VCaP (cell line): ENCODE measurements around the gene ERICH3.

Source experiments
- H3K27ac ChIP-seq: fragments of 450-650 bp; 2 replicates; pipeline ENCODE4 v1.5.1; 2017
- TF ChIP-seq, protein P1 (sequence below): fragments of 450-650 bp; conservative IDR thresholded peaks from 2 replicates; pipeline ENCODE4 v1.5.1; 2017; ENCODE audit warnings: mild to moderate bottlenecking, moderate library complexity

Gene ERICH3

DNA sequence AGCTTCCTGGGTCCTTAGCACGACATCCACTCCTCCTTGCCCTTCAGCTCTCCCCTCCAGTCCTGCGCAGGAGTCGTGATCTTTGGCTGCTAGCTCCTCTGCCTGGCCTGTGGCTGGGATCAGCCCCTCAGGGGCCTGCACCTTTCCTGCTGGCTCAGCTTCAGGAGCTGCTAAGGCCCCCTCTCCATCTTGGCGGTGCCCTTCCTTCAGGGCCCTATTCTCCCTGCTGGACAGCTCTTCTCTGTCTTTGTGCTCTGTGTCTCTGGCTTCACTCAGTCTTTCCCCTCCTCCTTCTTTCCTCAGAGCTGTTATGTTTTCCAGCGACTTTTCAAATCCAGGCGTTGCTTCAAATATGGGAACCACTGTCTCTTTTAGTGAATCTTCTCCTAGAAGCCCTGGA, 101.7 kb downstream of the ERICH3 start:
- TF ChIP-seq, protein P1, sequence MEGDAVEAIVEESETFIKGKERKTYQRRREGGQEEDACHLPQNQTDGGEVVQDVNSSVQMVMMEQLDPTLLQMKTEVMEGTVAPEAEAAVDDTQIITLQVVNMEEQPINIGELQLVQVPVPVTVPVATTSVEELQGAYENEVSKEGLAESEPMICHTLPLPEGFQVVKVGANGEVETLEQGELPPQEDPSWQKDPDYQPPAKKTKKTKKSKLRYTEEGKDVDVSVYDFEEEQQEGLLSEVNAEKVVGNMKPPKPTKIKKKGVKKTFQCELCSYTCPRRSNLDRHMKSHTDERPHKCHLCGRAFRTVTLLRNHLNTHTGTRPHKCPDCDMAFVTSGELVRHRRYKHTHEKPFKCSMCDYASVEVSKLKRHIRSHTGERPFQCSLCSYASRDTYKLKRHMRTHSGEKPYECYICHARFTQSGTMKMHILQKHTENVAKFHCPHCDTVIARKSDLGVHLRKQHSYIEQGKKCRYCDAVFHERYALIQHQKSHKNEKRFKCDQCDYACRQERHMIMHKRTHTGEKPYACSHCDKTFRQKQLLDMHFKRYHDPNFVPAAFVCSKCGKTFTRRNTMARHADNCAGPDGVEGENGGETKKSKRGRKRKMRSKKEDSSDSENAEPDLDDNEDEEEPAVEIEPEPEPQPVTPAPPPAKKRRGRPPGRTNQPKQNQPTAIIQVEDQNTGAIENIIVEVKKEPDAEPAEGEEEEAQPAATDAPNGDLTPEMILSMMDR, result no peak
- H3K27ac ChIP-seq, result no peak overlapping the region

DNA sequence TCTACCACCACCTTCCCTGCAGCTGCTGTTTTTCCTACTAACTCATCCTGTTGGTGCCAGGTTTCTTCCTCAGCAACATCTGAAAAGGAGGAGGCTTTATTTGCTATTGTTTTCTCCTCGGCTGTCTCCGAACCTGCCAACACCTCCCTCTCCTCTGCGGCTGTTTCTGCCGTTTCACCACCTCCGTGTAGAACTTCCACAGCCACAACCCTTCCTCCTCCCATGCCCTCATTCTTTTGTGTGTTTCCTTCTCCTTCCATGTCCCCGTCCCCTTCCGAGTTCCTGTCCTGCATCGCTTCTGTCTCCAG, 102.1 kb downstream of the ERICH3 start:
- H3K27ac ChIP-seq, result no peak overlapping the region
- TF ChIP-seq, protein P1, result no peak

DNA sequence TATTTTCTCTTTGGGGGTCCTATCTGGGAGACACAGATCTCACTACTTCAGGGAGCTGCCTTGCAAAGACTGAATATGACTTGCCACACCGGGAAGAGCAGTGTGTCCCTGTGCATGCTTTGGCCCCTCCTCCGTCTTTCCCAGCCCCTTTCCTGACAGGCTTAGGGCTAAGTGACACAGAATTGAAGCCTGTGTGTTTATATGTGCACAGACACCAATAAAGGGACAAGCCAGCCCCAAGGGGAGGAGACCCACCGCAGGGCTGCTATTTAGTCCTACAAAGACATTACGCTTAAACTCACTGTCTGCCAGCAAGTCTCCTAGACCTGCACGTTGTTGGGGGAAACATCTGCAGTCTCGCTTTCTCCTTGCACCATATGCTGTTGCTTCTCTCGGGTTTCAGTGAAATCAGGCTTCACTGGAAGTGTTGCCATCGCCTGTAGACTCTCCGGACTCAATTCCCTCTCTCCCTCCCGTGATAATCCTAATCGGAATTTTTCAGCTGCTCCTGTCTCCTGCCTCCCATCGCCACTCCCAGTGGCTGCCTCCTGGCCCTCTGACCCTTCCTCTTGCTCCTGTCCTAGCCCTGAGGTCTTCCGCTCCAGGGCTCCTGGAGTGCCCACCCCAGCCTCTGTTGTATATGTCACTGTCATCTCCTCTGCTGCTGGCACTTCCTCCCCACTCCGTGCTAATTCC, 102.6 kb downstream of the ERICH3 start:
- H3K27ac ChIP-seq, result no peak overlapping the region
- TF ChIP-seq, protein P1, result no peak

DNA sequence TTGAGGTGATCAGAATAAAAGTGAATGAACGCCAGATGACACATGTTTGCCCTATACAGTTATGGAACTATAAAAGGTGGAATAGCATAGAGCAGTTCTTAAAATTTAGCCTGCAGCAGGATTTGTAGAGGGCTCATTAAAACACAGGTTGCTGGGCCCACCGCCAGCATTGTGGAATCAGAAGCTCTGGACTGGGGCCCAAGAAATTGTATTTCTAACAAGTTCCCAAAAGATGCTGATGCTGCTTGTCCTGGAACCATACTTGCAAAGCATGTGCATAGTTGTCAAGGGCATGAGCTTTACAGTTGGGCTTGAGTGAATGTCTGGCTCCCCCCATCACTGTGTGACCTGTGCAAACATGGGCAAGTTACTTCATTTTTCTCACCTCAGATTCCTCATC, 123.7 kb downstream of the ERICH3 start:
- TF ChIP-seq, protein P1, result no peak
- no peak overlapping the region for H3K27ac ChIP-seq

DNA sequence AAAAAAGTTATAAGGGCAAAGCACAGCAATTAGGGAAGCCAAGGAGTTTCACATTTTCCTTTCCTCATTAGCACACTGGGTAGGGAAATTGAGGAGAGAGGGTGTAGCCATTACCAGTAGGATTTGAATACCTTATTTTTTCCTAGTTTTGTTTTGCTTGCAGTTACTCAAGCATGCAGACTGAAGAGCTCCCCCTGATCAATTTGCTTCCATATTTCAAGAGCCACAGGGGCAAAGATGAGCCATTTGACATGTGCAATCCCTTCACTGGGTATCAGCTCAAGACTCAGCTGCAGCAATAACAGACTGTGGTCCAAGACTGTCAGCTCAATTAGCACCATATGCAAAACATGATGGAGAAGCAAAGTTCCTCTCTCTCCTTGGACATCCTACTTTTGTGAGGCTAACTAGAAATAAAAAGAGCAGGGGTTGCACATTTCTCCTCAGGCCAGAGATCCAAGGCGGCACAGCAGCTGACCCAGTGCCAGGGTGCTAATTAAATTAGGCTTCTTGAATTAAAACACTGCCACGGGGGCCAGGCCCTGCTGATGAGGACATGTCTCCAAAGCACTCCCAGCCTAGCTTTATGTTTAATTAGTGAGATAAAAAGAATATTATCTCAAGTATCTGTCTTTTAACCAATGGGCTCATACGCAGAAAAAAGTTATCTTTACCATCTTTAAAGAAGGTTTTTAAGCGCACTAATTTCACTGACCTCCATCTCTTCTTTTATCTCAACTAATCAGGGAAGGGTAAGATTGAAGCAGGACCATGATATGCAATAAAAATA, 124.4 kb downstream of the ERICH3 start:
- H3K27ac ChIP-seq, result no peak overlapping the region
- TF ChIP-seq, protein P1, result no peak

DNA sequence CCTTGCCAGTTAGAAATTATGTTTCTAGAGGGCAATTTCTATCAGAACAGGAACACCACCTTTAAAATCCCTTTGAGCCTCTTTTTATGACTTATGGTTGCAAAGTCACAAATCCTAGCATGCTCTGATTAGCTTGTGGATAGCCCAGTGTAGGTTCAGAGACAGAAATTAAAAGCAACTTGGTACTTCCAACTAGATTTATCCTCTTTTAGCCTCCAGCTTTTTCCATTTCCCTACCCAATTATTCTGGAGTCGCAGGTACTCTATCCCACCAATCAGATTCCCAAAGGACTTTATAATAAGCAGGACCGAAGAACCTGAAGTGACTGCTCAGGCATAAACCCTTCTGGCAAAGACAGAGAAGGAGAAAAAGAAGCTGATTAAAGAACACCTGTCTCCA, 127.8 kb downstream of the ERICH3 start:
- TF ChIP-seq, protein P1, result no peak
- no peak overlapping the region for H3K27ac ChIP-seq

DNA sequence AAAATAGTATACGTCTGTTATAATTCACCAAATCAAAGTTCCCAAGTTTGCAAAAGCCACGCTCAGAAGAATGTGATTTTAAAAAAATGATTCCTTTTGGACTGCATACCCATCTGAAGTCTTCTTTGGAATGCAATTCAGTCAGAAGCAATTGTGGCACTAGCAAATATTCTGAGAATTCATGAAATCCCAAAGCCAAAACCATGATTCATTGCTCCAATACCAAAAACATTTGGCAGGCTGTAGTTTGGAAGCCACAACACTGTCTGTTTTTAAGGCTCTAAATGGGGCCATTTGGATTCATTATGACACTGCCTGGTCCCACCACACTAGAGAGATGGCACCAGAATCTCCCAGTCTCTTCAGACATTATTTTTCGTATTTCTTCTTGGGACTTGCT, 139.4 kb downstream of the ERICH3 start:
- H3K27ac ChIP-seq, result no peak overlapping the region

More for the DNA sequence above, 139.4 kb downstream of the ERICH3 start:
- TF ChIP-seq, protein P1, result no peak
